ENCODE data around the gene RAP1GAP2. TPM values are rescaled to one million over a fixed set of nuclear protein-coding genes. Genes with fewer than 3 reads are reported as not detected.

Gene RAP1GAP2
- polyA plus RNA-seq, 1 experiment = 4.8 TPM

GRCh38 chr17:2821868-2822267 is 25.6 kb downstream of the RAP1GAP2 start:
- POLR2A ChIA-PET = no interaction called here
- no peaks in the 10 kb centered on the region; the same call in 1 of the 2 replicates for H3K27me3 ChIP-seq (ENCODE audit: control insufficient read depth, insufficient read depth, low read length)
- DNase-seq (ENCODE audit: low read depth) = no peak
- H3K4me3 ChIP-seq (ENCODE audit: low read depth, low read length) = no peak overlapping the region
- TF ChIP-seq CTCF (IDR thresholded peaks at IDR 0.05; ENCODE audit: insufficient read depth, low read depth, low read length) = no peak
- no peaks in the 10 kb centered on the region for H3K36me3 ChIP-seq (ENCODE audit: control insufficient read depth, insufficient read depth, low read length)
- CTCF ChIA-PET = interaction anchor here (0.6 to 1.9 kb wide), 4 partner anchors 26 to 192 kb away, joined by 3 to 6 read pairs (median 4); no protein-coding TSS in a partner anchor

- ChIA-PET CTCF (interaction anchor here (0.6 to 1.9 kb wide), 4 partner anchors 26 to 192 kb away, joined by 3 to 6 read pairs (median 4); no protein-coding TSS in a partner anchor), POLR2A (no interaction called here)
- no peak overlapping the region for H3K4me3 ChIP-seq (ENCODE audit: low read depth, low read length)
- DNase-seq (ENCODE audit: low read depth) = no peak
- TF ChIP-seq CTCF (IDR thresholded peaks at IDR 0.05; ENCODE audit: insufficient read depth, low read depth, low read length) = no peak
- no peaks in the 10 kb centered on the region; the same call in 1 of the 2 replicates for H3K27me3 ChIP-seq (ENCODE audit: control insufficient read depth, insufficient read depth, low read length)
- no peaks in the 10 kb centered on the region for H3K36me3 ChIP-seq (ENCODE audit: control insufficient read depth, insufficient read depth, low read length)
Measured at GRCh38 chr17:2822358-2822757, 26.1 kb downstream of the RAP1GAP2 start.

- DNase-seq (ENCODE audit: low read depth) = no peak
- TF ChIP-seq CTCF (IDR thresholded peaks at IDR 0.05; ENCODE audit: insufficient read depth, low read depth, low read length) = no peak
- CTCF ChIA-PET = interaction anchor here (0.7 to 6.4 kb wide), 5 partner anchors 9 to 190 kb away, joined by 3 to 68 read pairs (median 3); no protein-coding TSS in a partner anchor
- no peak overlapping the region for H3K4me3 ChIP-seq (ENCODE audit: low read depth, low read length)
- POLR2A ChIA-PET = interaction anchor here (0.6 kb wide), 1 partner anchor 179 kb away, joined by 4 read pairs; no protein-coding TSS in a partner anchor
- H3K36me3 ChIP-seq (ENCODE audit: control insufficient read depth, insufficient read depth, low read length) = no peaks in the 10 kb centered on the region
- H3K27me3 ChIP-seq (ENCODE audit: control insufficient read depth, insufficient read depth, low read length) = no peaks in the 10 kb centered on the region; the same call in 1 of the 2 replicates
Measured at GRCh38 chr17:2825253-2825970, 29.2 kb downstream of the RAP1GAP2 start.

GRCh38 chr17:2828397-2829038 is 32.3 kb downstream of the RAP1GAP2 start:
- Histone ChIP-seq H3K4me3 (ENCODE audit: low read depth, low read length) (no peak overlapping the region), H3K27me3 (ENCODE audit: control insufficient read depth, insufficient read depth, low read length) (no peaks in the 10 kb centered on the region), H3K36me3 (ENCODE audit: control insufficient read depth, insufficient read depth, low read length) (no peaks in the 10 kb centered on the region)
- peak; percentile 95 for TF ChIP-seq CTCF (IDR thresholded peaks at IDR 0.05; ENCODE audit: insufficient read depth, low read depth, low read length)
- CTCF ChIA-PET = interaction anchor here (0.6 to 6.4 kb wide), 13 partner anchors 10 to 819 kb away, joined by 3 to 68 read pairs (median 3); no protein-coding TSS in a partner anchor
- no peak for DNase-seq (ENCODE audit: low read depth)
- POLR2A ChIA-PET = no interaction called here

- DNase-seq (ENCODE audit: low read depth) = no peak
- no peak overlapping the region for H3K4me3 ChIP-seq (ENCODE audit: low read depth, low read length)
- ChIA-PET POLR2A (no interaction called here), CTCF (interaction anchor here (1.7 to 6.4 kb wide), 3 partner anchors 18 to 181 kb away, joined by 5 to 68 read pairs (median 25); no protein-coding TSS in a partner anchor)
- H3K36me3 ChIP-seq (ENCODE audit: control insufficient read depth, insufficient read depth, low read length) = no peaks in the 10 kb centered on the region
- H3K27me3 ChIP-seq (ENCODE audit: control insufficient read depth, insufficient read depth, low read length) = 0 out of 2 replicates have a peak, but pooled peaks cover 1% of the 10 kb centered on the region
- TF ChIP-seq CTCF (IDR thresholded peaks at IDR 0.05; ENCODE audit: insufficient read depth, low read depth, low read length) = no peak
Measured at GRCh38 chr17:2830678-2831077, 34.4 kb downstream of the RAP1GAP2 start.
